ENCODE measurements around the gene NSUN6.
"Not testable (repeated sequence)": the region's sequence is repeated elsewhere in the genome, so short reads cannot be mapped to it uniquely, and the experiment has no call there.

NSUN6 gene

DNA sequence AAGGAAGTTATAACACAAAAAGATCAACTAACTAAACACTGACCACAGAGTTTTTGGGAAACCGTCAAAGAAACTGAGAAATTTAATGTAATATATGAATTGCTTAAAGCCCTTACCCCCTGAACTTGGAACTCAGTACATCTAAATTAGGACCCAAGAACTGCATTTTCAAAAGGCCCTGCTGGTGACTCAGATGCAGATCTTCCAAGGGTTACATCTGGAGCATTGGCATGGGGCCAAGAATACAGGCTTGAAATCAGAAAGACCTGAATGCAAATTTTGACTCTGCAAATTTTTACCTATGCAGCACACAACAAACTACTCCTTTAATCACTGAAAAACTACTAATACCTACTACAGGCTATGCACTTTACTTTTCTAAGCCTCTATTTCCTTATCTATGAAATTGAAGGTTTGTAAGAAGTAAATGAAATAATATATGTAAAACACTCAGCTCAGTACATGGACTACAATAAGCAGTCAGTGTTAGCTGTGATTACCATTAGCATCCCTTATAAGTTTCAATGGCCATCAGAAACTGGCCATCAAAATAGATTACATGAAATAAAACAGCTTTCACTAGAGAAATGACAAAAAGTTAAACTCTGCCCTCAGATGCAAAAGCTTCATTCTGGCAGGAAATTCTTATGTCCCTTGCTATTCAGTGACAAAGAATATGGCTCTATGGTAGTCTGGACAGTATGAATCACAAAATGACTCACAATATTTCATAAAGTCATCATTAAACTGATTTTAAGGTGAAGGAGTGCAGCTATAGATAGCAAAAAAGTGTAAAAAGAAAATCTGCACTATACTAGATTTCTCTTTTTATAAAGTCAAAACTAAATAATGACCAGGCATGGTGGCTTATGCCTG lies 43.6 kb downstream of the NSUN6 start:
- no peak overlapping the region for H3K27ac ChIP-seq
- no peak for TF ChIP-seq ZFX (IDR thresholded peaks at IDR 0.05; ENCODE audit: borderline replicate concordance)
- TF ChIP-seq, protein P1, sequence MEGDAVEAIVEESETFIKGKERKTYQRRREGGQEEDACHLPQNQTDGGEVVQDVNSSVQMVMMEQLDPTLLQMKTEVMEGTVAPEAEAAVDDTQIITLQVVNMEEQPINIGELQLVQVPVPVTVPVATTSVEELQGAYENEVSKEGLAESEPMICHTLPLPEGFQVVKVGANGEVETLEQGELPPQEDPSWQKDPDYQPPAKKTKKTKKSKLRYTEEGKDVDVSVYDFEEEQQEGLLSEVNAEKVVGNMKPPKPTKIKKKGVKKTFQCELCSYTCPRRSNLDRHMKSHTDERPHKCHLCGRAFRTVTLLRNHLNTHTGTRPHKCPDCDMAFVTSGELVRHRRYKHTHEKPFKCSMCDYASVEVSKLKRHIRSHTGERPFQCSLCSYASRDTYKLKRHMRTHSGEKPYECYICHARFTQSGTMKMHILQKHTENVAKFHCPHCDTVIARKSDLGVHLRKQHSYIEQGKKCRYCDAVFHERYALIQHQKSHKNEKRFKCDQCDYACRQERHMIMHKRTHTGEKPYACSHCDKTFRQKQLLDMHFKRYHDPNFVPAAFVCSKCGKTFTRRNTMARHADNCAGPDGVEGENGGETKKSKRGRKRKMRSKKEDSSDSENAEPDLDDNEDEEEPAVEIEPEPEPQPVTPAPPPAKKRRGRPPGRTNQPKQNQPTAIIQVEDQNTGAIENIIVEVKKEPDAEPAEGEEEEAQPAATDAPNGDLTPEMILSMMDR (IDR thresholded peaks at IDR 0.05): no peak

DNA sequence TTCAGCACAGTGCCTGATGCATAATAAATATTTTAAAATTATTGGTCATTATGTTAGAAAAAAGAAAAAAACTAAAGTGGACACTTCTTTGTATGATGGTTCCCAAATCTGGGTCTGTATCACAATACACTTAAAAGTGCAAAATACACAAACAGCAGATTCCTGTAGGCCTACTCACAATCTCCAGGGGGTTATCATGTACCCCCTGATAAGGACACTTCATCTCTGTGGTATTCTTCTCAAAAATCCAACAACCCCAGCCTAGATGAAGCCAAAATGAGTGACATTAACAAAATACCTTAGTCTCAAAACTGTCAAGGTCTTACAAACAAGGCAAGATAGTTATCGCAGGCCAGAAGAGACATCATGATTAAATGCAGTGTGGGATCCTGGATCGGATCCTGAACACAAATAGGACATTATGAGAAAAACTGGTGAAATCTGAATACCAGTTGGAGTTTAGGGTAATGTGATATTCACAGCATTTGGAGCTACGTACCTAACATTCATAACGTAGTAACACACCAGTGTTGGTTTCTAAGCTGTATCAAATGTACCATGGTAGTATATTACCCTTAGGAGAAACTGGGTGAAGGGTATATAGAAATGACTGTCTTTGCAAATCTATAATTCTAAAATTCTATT lies 45.2 kb downstream of the NSUN6 start:
- H3K27ac ChIP-seq: no peak overlapping the region
- TF ChIP-seq ZFX (IDR thresholded peaks at IDR 0.05; ENCODE audit: borderline replicate concordance): no peak
- TF ChIP-seq, protein P1 (IDR thresholded peaks at IDR 0.05): no peak

DNA sequence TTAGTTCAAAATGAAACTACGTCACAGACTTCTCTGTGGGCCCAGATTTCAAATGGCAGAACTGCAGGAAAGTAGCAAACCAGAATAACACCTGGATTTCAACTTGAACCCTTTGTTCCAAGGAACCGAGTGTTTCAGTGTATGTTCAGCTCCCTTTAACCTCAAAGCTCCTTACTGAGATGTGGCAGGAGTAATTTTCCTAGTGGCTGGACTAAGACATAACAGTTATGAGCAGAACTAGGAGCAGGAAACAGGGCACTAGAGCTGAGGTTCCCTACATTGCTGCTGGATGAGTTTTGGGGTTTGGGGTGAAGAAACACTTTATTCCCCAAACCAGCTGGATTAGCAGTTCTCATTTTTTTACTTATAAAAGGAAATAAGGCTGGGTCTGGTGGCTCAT lies 50.1 kb downstream of the NSUN6 start:
- TF ChIP-seq, protein P1 (IDR thresholded peaks at IDR 0.05): no peak
- TF ChIP-seq ZFX (IDR thresholded peaks at IDR 0.05; ENCODE audit: borderline replicate concordance): no peak
- no peak overlapping the region for H3K27ac ChIP-seq

DNA sequence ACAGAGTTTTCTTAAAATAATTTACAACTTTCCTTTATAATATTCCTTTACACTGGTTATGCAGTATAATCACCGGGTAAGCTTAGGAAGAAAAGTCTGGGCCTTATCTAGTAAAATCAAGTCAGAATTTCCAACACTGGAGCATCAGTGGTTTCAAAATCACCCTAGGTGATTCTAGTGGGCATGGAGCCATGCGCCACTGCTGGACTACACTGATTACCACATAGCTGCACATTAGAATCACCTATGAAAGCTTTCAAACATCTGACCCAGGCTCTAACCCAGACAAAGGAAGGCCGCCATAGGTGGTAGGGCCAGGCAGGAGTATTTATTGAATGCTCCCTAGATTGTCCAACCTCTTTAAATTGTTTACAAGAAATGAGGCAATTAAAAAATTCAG lies 52.0 kb downstream of the NSUN6 start:
- H3K27ac ChIP-seq: no peak overlapping the region
- TF ChIP-seq ZFX (IDR thresholded peaks at IDR 0.05; ENCODE audit: borderline replicate concordance): no peak
- TF ChIP-seq, protein P1 (IDR thresholded peaks at IDR 0.05): no peak

DNA sequence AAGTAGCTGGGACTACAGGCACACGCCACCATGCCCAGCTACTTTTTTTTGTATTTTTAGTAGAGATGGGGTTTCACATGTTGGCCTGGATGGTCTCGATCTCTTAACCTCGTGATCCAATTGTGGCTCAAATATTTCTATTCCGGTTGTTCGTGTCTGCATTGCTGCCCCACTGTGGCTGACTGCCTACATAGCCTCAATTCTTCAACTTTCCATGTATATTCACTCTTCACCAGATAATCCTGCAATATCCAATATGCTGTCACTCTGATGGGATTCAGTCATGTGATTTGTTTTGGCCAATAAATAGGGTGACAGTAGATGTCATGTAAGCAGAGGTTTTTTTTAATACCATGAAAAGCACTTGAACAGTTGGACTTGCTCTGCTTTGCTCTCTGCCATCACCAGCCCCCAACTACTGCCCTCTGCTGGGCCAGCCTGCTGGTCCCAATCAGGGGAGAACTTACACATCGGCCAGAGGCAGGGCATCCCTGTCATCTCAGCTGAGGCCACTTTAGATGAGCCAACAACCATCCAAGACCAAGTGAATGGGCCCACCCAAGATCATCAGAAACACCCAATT lies 56.7 kb downstream of the NSUN6 start:
- H3K27ac ChIP-seq: no peak overlapping the region
- TF ChIP-seq, protein P1 (IDR thresholded peaks at IDR 0.05): peak; percentile 61
- no peak for TF ChIP-seq ZFX (IDR thresholded peaks at IDR 0.05; ENCODE audit: borderline replicate concordance)

DNA sequence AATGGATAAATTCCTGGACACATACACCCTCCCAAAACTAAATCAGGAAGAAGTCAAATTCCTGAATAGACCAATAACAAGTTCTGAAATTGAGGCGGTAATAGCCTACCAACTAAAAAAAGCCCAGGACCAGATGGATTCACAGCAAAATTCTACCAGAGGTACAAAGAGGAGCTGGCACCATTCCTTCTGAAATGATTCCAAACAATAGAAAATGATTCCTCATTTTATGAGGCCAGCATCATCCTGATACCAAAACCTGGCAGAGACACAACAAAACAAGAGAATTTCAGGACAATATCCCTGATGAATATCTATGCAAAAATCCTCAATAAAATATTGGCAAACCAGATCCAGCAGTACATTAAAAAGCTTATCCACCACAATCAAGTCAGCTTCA lies 60.2 kb downstream of the NSUN6 start:
- H3K27ac ChIP-seq: not testable (repeated sequence)

DNA sequence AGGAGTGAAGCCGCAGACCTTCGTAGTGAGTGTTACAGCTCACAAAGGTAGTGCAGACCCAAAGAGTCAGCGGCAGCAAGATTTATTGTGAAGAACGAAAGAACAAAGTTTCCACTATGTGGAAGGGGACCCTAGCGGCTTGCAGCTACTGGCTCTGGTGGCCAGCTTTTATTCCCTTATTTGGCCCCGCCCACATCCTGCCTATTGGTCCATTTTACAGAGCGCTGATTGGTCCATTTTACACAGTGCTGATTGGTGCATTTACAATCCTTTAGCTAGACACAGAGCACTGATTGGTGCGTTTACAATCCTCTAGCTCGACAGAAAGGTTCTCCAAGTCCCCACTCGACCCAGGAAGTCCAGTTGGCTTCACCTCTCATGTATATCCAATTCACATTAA lies 64.8 kb downstream of the NSUN6 start:
- not testable (repeated sequence) for H3K27ac ChIP-seq

DNA sequence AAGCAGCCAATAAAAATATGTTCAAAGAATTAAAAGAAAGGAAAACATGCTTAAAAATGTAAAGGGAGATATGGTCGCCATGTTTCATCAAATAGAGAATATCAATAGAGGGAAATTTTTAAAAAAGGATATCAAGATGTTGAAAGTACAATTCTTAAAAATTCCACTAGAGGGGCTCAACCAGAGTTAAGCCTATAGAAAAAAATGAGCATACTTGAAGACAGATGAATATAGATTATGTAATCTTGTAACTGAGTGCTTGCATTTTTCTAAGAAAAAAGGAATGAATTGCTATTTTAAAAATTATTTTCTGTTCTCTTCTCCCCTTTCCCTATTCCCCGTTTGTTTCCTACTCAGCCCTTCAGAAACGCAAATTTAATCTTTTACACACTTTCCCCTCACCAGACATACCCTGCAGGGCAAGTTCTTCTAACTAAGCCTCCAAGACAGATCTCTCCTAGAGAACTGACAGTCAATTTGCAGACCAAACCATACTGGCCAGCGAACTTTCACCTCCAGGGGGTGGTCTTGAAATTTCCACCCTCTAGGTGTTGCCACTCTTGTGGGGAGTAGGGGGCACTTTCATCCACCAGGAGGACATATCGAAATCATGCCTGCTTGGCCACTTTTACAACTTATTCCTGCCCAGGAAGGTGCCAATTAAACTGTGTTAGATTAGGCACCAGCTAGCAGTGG lies 67.7 kb downstream of the NSUN6 start:
- H3K27ac ChIP-seq: no peak overlapping the region
- TF ChIP-seq ZFX (IDR thresholded peaks at IDR 0.05; ENCODE audit: borderline replicate concordance): no peak
- TF ChIP-seq, protein P1 (IDR thresholded peaks at IDR 0.05): peak; percentile 35

Measured in 22Rv1 (cell line).